Gastrocnemius medialis (tissue), 4 donors: ENCODE data around the gene DNAH2.

Experiments
- POLR2A ChIP-seq, 2 donors: fragments of 450-650 bp; IDR thresholded peaks; one replicate each; pipeline ENCODE4 v1.6.1; 2017; ENCODE audit warnings: antibody characterized with exemption in 2 of 2, mild to moderate bottlenecking in 2 of 2, moderate library complexity in 2 of 2
- TF ChIP-seq, protein P1 (sequence below), 5 experiments: fragments of 450-650 bp in 3 of 5; fragments of 200-600 bp in 2 of 5; sonication (generic) in 2 of 5; IDR thresholded peaks in 4 of 5; conservative IDR thresholded peaks in 1 of 5; 1 replicate in 4 of 5; 2 replicates in 1 of 5; pipeline ENCODE4 v1.5.1; 2016 to 2019; ENCODE audit warnings: antibody characterized with exemption in 5 of 5, mild to moderate bottlenecking in 3 of 5, moderate library complexity in 3 of 5

DNA sequence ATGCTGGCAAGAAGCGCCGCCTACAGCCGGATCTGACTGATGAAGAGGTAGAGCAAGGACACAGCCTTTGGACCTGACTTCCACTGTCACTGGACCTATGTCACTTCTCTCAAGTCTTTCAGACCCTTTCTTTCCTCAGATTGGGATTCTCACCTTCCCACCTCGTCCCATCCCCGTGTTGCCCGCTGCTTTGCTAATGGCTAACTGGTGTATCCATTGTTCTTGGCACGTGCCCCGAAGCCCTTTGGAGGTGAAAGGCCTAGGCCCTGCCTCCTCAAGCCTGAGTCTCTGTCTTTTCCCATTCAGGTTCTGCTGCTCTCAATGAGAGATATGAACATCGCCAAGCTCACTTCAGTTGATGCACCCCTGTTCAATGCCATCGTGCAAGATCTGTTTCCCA is 63.2 kb downstream of the DNAH2 start:
- no peak for TF ChIP-seq POLR2A (IDR thresholded peaks at IDR 0.05)
- TF ChIP-seq, protein P1, sequence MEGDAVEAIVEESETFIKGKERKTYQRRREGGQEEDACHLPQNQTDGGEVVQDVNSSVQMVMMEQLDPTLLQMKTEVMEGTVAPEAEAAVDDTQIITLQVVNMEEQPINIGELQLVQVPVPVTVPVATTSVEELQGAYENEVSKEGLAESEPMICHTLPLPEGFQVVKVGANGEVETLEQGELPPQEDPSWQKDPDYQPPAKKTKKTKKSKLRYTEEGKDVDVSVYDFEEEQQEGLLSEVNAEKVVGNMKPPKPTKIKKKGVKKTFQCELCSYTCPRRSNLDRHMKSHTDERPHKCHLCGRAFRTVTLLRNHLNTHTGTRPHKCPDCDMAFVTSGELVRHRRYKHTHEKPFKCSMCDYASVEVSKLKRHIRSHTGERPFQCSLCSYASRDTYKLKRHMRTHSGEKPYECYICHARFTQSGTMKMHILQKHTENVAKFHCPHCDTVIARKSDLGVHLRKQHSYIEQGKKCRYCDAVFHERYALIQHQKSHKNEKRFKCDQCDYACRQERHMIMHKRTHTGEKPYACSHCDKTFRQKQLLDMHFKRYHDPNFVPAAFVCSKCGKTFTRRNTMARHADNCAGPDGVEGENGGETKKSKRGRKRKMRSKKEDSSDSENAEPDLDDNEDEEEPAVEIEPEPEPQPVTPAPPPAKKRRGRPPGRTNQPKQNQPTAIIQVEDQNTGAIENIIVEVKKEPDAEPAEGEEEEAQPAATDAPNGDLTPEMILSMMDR (IDR thresholded peaks at IDR 0.05 in 4 of 5, conservative IDR thresholded peaks at IDR 0.05 in 1 of 5): no peak
